Measurements from ENCODE around the gene SEMA3B.

DNA sequence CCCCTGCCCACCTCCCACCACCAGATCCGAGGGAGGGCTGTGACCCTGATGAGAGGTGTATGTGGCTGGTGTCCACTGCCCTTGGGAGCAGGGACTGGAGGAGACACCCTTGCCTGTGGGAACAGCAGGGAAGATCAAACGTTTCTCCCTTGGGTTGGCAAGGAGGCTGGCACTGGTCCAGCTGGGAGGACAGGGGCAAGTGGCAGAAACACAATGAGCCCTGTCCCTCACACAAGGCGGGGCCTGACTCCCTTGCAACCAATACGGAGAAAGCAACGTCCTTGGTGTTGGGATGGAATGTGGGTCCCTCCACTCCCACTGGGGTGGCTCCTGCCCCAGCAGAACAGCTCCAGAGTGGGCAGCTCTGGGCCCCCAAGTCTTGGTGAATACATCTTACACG, 48.4 kb downstream of the SEMA3B start:
- TF ChIP-seq, protein P1, sequence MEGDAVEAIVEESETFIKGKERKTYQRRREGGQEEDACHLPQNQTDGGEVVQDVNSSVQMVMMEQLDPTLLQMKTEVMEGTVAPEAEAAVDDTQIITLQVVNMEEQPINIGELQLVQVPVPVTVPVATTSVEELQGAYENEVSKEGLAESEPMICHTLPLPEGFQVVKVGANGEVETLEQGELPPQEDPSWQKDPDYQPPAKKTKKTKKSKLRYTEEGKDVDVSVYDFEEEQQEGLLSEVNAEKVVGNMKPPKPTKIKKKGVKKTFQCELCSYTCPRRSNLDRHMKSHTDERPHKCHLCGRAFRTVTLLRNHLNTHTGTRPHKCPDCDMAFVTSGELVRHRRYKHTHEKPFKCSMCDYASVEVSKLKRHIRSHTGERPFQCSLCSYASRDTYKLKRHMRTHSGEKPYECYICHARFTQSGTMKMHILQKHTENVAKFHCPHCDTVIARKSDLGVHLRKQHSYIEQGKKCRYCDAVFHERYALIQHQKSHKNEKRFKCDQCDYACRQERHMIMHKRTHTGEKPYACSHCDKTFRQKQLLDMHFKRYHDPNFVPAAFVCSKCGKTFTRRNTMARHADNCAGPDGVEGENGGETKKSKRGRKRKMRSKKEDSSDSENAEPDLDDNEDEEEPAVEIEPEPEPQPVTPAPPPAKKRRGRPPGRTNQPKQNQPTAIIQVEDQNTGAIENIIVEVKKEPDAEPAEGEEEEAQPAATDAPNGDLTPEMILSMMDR (IDR thresholded peaks at IDR 0.05; ENCODE audit: low read length) = no peak
- no peak for TF ChIP-seq EZH2 (optimal IDR thresholded peaks at IDR 0.05; ENCODE audit: low read depth, low read length)
